Measurements from ENCODE around the gene LMF2.

The LMF2 gene

DNA sequence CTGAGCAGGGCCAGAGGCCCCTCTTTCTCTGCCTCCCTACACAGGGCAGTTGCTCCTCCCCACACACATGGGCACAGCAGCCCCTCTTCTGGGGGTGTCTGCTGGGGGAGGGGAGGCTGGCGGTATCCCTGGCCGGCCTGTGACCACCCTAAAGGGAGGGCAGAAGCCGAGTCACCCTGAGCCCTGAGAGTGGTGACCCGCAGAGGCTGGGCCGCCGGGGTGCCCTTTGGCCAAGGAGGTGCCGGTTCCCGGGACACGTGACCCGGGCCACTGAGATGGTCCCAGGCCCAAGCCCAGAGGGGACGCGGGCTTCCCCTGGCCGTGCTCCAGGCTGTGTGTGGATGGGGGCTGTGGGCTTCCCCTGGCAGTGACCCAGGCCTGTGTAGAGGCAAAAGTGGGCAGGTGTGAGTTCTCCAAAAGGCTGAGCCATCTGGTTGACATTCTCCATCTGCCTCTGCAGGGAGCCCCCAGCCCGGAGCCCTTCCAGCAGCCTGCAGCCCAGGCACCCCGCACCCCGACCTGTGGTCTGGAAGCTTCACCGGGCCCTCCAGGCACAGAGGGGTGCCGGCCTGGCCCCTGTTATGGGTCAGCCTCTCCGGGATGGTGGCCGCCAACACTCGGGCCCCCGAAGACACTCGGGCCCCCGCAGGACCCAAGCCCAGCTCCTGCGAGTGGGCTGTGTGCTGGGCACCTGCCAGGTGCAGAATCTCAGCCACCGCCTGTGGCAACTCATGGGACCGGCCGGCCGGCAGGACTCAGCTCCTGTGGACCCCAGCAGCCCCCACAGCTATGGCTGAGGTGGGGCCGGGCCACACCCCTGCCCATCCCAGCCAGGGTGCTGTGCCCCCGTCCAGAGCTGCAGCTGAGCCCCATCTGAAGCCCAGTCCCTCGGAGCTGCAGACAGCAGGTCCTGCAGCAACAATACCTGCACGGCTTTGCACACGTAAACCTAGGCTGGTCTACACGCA, 25.1 kb downstream of the LMF2 start:
- DNase-seq = no peak
- peak overlapping the region; percentile 69 for H3K4me3 ChIP-seq (ENCODE audit: low read length)
- H4K20me1 ChIP-seq (ENCODE audit: insufficient read depth, low read length) = no peaks in the 10 kb centered on the region
- H3K9me3 ChIP-seq (replicated peaks; ENCODE audit: insufficient read depth, low read length) = no peaks in the 10 kb centered on the region
- H3K4me1 ChIP-seq (ENCODE audit: low read length) = no peaks in the 10 kb centered on the region
- no peaks in the 10 kb centered on the region for H3K36me3 ChIP-seq (replicated peaks; ENCODE audit: insufficient read depth, low read length)
- H3K9me2 ChIP-seq (replicated peaks; ENCODE audit: insufficient read depth, low read length) = no peaks in the 10 kb centered on the region
- H3K9ac ChIP-seq (ENCODE audit: low read length) = peak overlapping the region; percentile 56; the same call in 1 of the 2 replicates
- H3K27me3 ChIP-seq (replicated peaks; ENCODE audit: insufficient read depth, low read length) = peaks cover 14% of the 10 kb centered on the region
- H3K4me2 ChIP-seq (ENCODE audit: low read depth, low read length) = peak overlapping the region; percentile 50
- no peaks in the 10 kb centered on the region for H3K79me2 ChIP-seq (ENCODE audit: low read length)
- H3F3A ChIP-seq (ENCODE audit: insufficient read depth, low read length) = no peaks in the 10 kb centered on the region
- H3K27ac ChIP-seq (ENCODE audit: low read length) = no peak overlapping the region
- H2AFZ ChIP-seq (ENCODE audit: low read length) = peak overlapping the region; percentile 85
- TF ChIP-seq EZH2 (optimal IDR thresholded peaks at IDR 0.05; ENCODE audit: low read depth, low read length) (no peak), EZH2phosphoT487 (IDR thresholded peaks at IDR 0.05; ENCODE audit: low read length) (no peak)
- TF ChIP-seq, protein P1, sequence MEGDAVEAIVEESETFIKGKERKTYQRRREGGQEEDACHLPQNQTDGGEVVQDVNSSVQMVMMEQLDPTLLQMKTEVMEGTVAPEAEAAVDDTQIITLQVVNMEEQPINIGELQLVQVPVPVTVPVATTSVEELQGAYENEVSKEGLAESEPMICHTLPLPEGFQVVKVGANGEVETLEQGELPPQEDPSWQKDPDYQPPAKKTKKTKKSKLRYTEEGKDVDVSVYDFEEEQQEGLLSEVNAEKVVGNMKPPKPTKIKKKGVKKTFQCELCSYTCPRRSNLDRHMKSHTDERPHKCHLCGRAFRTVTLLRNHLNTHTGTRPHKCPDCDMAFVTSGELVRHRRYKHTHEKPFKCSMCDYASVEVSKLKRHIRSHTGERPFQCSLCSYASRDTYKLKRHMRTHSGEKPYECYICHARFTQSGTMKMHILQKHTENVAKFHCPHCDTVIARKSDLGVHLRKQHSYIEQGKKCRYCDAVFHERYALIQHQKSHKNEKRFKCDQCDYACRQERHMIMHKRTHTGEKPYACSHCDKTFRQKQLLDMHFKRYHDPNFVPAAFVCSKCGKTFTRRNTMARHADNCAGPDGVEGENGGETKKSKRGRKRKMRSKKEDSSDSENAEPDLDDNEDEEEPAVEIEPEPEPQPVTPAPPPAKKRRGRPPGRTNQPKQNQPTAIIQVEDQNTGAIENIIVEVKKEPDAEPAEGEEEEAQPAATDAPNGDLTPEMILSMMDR (IDR thresholded peaks at IDR 0.05; ENCODE audit: low read length) = no peak

DNA sequence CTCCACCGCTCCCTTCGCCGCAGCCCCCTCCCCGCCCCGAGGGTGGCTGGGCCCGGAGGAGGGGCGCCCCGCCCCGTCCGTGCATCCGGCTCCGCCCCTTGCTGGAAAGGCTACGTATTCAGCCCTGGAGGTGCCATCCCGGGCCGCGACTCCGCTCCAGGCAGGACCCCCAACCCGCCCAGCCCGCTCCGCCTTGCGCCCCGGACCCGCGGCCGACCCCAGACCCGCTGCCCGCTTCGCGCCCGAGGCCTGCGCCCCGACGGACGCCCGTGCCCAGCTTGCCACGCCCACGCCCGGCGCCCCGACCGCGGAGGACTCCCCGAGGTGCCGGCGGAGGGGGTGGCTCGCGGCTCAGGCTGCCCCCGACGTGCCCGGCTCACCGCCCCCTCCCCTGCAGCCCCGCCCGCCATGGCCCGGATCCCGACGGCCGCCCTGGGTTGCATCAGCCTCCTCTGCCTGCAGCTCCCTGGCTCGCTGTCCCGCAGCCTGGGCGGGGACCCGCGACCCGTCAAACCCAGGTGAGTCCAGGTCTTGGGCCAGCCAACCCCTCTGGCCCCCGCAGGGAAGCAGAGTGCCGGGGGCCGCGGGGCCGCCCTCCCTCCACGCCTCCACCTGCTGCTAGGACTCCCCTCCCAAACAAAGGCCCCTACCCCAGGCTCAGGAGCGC, 25.9 kb downstream of the LMF2 start, which contains the start of gene ADM2:
TSS of gene ADM2 (plus strand) at position 104 of the 667 bp plus-strand sequence. CDS start at position 409, 305 bp downstream.
- no peak for DNase-seq
- Histone ChIP-seq H3K9me2 (replicated peaks; ENCODE audit: insufficient read depth, low read length) (no peaks in the 10 kb centered on the region), H3K9ac (ENCODE audit: low read length) (peak within 1 kb of the TSS; percentile 56; the same call in 1 of the 2 replicates), H3F3A (ENCODE audit: insufficient read depth, low read length) (no peaks in the 10 kb centered on the region), H4K20me1 (ENCODE audit: insufficient read depth, low read length) (no peaks in the 10 kb centered on the region), H3K27me3 (replicated peaks; ENCODE audit: insufficient read depth, low read length) (peaks cover 14% of the 10 kb centered on the region), H3K36me3 (replicated peaks; ENCODE audit: insufficient read depth, low read length) (no peaks in the 10 kb centered on the region), H3K4me3 (ENCODE audit: low read length) (peak within 1 kb of the TSS; percentile 69), H3K4me1 (ENCODE audit: low read length) (no peaks in the 10 kb centered on the region), H3K9me3 (replicated peaks; ENCODE audit: insufficient read depth, low read length) (no peaks in the 10 kb centered on the region), H3K4me2 (ENCODE audit: low read depth, low read length) (peak within 1 kb of the TSS; percentile 68), H3K79me2 (ENCODE audit: low read length) (no peaks in the 10 kb centered on the region), H3K27ac (ENCODE audit: low read length) (no peak within 1 kb of the TSS), H2AFZ (ENCODE audit: low read length) (peak within 1 kb of the TSS; percentile 85)
- TF ChIP-seq, protein P1 (IDR thresholded peaks at IDR 0.05; ENCODE audit: low read length) = no peak
- TF ChIP-seq EZH2 (optimal IDR thresholded peaks at IDR 0.05; ENCODE audit: low read depth, low read length) (no peak), EZH2phosphoT487 (IDR thresholded peaks at IDR 0.05; ENCODE audit: low read length) (no peak)

DNA sequence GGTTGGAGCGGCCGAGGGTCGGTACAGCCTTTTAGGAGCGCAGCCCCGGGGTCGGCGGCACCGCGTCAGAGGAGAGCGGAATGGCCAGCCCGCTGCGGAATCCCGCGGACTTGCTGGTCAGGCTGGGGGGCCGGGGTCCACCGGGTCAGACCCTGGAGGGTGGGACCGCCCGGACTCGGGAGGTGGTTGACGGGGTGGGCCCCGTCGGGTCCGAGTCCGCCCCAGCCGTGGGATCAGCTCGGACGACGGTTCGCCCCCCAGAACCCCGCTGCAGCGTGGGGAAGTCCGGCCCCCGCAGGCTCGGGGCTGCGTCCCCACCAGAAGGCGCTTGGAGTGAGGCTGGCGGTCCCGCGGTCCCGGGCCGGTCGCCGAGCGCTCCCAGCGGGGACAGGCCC, 26.5 kb downstream of the LMF2 start:
- peak overlapping the region; percentile 58; the same call in 1 of the 2 replicates for H2AFZ ChIP-seq (ENCODE audit: low read length)
- peak overlapping the region; percentile 69 for H3K4me3 ChIP-seq (ENCODE audit: low read length)
- no peaks in the 10 kb centered on the region for H3K9me3 ChIP-seq (replicated peaks; ENCODE audit: insufficient read depth, low read length)
- peak overlapping the region; percentile 68; the same call in 1 of the 2 replicates for H3K4me2 ChIP-seq (ENCODE audit: low read depth, low read length)
- no peaks in the 10 kb centered on the region for H3K9me2 ChIP-seq (replicated peaks; ENCODE audit: insufficient read depth, low read length)
- H3K4me1 ChIP-seq (ENCODE audit: low read length) = no peaks in the 10 kb centered on the region
- no peak overlapping the region; the same call in 1 of the 2 replicates for H3K9ac ChIP-seq (ENCODE audit: low read length)
- DNase-seq = no peak
- no peaks in the 10 kb centered on the region for H4K20me1 ChIP-seq (ENCODE audit: insufficient read depth, low read length)
- H3K27me3 ChIP-seq (replicated peaks; ENCODE audit: insufficient read depth, low read length) = peaks cover 14% of the 10 kb centered on the region
- H3K27ac ChIP-seq (ENCODE audit: low read length) = no peak overlapping the region
- TF ChIP-seq EZH2 (optimal IDR thresholded peaks at IDR 0.05; ENCODE audit: low read depth, low read length) = no peak
- TF ChIP-seq, protein P1 (IDR thresholded peaks at IDR 0.05; ENCODE audit: low read length) = no peak
- no peak for TF ChIP-seq EZH2phosphoT487 (IDR thresholded peaks at IDR 0.05; ENCODE audit: low read length)
- no peaks in the 10 kb centered on the region for H3K36me3 ChIP-seq (replicated peaks; ENCODE audit: insufficient read depth, low read length)
- no peaks in the 10 kb centered on the region for H3K79me2 ChIP-seq (ENCODE audit: low read length)
- H3F3A ChIP-seq (ENCODE audit: insufficient read depth, low read length) = no peaks in the 10 kb centered on the region

Data from MM.1S (cell line).